NT2/D1 (cell line): ENCODE measurements around the gene CD55.

Experiments
- SUZ12 ChIP-seq: IDR thresholded peaks from 2 replicates; pipeline ENCODE4 v1.6.1; 2011; ENCODE audit not compliant: insufficient read length, insufficient read depth; ENCODE audit errors: extremely low read depth
- ZNF274 ChIP-seq: IDR thresholded peaks from 2 replicates; pipeline ENCODE4 v1.6.1; 2011; ENCODE audit warnings: mild to moderate bottlenecking, low read depth, low read length

DNA sequence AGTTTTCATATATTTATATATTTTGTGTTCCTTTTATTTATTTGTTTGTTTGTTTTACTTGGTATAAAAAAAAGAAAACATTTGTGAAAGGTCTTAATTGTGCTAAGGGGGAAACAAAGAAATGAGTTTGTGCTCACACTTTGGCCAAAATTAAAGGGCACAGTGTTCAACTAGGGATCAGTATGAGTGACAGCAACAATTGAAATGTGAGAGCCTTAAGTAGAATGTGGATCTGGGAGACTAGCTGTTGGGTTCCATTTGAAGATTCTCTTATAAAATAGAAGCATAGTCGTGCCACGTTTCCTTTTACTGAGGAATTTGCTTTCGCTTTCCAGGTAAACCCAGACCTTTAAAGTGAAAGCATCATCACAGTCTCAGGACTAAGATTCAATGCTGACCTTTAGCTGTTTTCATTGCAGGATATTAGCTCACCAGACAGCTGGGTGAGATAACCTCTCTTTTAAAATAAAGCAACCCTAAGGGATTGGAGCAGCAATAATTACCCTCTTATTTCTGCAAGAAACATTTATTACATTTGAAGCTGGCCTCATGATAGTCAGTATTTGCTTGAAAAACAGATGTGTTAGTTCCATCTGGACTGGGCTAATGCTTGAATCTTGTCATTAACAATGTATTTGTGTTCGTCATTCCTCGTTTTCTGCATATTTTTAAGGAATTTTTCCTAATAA is 37.1 kb upstream of the CD55 start:
- TF ChIP-seq ZNF274, result no peak
- no peak for TF ChIP-seq SUZ12
